Neural cell (in vitro differentiated cells): ENCODE data around the gene TRIM16. TPM values are rescaled to one million over a fixed set of nuclear protein-coding genes. Genes with fewer than 3 reads are reported as not detected.
"Not testable (repeated sequence)": the region's sequence is repeated elsewhere in the genome, so short reads cannot be mapped to it uniquely, and the experiment has no call there.

Source experiments
- H2AFZ ChIP-seq: fragments of 200-600, 300-800 bp; sonication (generic), shearing (Covaris generic); 2 replicates; pipeline ENCODE4 v1.6.0; 2014; ENCODE audit warnings: low read depth, mild to moderate bottlenecking, antibody characterized with exemption, low read length, moderate library complexity
- H3F3A ChIP-seq: fragments of 200-600 bp; shearing (Covaris generic); 2 replicates; pipeline ENCODE4 v1.6.1; 2016; ENCODE audit warnings: mild to moderate bottlenecking, moderate library complexity, mixed read lengths, antibody characterized with exemption, low read length; ENCODE audit not compliant: insufficient read depth, poor library complexity, severe bottlenecking
- H3K27ac ChIP-seq: fragments of 200-600, 300-800 bp; sonication (generic), shearing (Covaris generic); 2 replicates; pipeline ENCODE4 v1.5.1; 2014; ENCODE audit warnings: mild to moderate bottlenecking, low read length, moderate library complexity
- H3K27me3 ChIP-seq: fragments of 300-800, 200-600 bp; sonication (generic), shearing (Covaris generic); 2 replicates; pipeline ENCODE4 v1.6.0; 2014; ENCODE audit warnings: mild to moderate bottlenecking, low read depth, low read length, moderate library complexity; ENCODE audit not compliant: insufficient read depth
- H3K36me3 ChIP-seq: fragments of 300-800, 200-600 bp; sonication (generic), shearing (Covaris generic); 2 replicates; pipeline ENCODE4 v1.5.1; 2014; ENCODE audit warnings: mild to moderate bottlenecking, antibody characterized with exemption, low read length, moderate library complexity; ENCODE audit not compliant: insufficient read depth
- H3K4me2 ChIP-seq: fragments of 300-800, 200-600 bp; sonication (generic), shearing (Covaris generic); 2 replicates; pipeline ENCODE4 v1.6.0; 2014; ENCODE audit warnings: mild to moderate bottlenecking, low read length
- H3K4me3 ChIP-seq: fragments of 300-800, 200-600 bp; sonication (generic), shearing (Covaris generic); 2 replicates; pipeline ENCODE4 v1.5.1; 2014; ENCODE audit warnings: mild to moderate bottlenecking, low read length, moderate library complexity
- H3K79me2 ChIP-seq: fragments of 200-600 bp; shearing (Covaris generic); replicated peaks from 2 replicates; pipeline ENCODE4 v1.6.0; 2014; ENCODE audit warnings: mild to moderate bottlenecking, low read length, moderate library complexity; ENCODE audit not compliant: insufficient read depth
- H3K9ac ChIP-seq: fragments of 300-800, 200-600 bp; sonication (generic), shearing (Covaris generic); 2 replicates; pipeline ENCODE4 v1.6.1; 2016; ENCODE audit warnings: mild to moderate bottlenecking, low read length, mixed read lengths
- H3K9me2 ChIP-seq: fragments of 200-600 bp; shearing (Covaris generic); 2 replicates; pipeline ENCODE4 v1.6.1; 2016; ENCODE audit warnings: mild to moderate bottlenecking, low read length, mixed read lengths; ENCODE audit not compliant: insufficient read depth
- H3K9me3 ChIP-seq: fragments of 200-600, 300-800 bp; sonication (generic), shearing (Covaris generic); 2 replicates; pipeline ENCODE4 v1.6.1; 2016; ENCODE audit warnings: mild to moderate bottlenecking, mixed run types, low read length, moderate library complexity, mixed read lengths
- H4K20me1 ChIP-seq: fragments of 200-600 bp; shearing (Covaris generic); 2 replicates; pipeline ENCODE4 v1.6.1; 2016; ENCODE audit warnings: mild to moderate bottlenecking, mixed run types; ENCODE audit not compliant: insufficient read depth
- MXI1 ChIP-seq: fragments of 450-650 bp; conservative IDR thresholded peaks from 2 replicates; pipeline ENCODE4 v1.6.1; 2014; ENCODE audit warnings: antibody characterized with exemption, mild to moderate bottlenecking; ENCODE audit not compliant: poor library complexity, severe bottlenecking
- POLR2AphosphoS5 ChIP-seq: IDR thresholded peaks from 2 replicates; pipeline ENCODE4 v1.6.1; 2012
- REST ChIP-seq: IDR thresholded peaks from 2 replicates; pipeline ENCODE4 v1.6.1; 2012; ENCODE audit warnings: borderline replicate concordance
- TAF1 ChIP-seq: IDR thresholded peaks from 2 replicates; pipeline ENCODE4 v1.6.1; 2012; ENCODE audit warnings: low read depth
- polyA minus RNA-seq: library from RNA; depleted of rRNA, polyadenylated mRNA; stranded (reverse); fragments of >200 nt; gene quantifications from 2 replicates; pipeline ENCODE4 v1.2.3, GENCODE V29; 2014
- polyA plus RNA-seq: library from polyadenylated mRNA; depleted of rRNA; stranded (reverse); fragments of >200 nt; gene quantifications from 2 replicates; pipeline ENCODE4 v1.2.3, GENCODE V29; 2014
- TF ChIP-seq, protein P1 (sequence below): fragments of 450-650 bp; IDR thresholded peaks from 2 replicates; pipeline ENCODE4 v1.5.1; 2014; ENCODE audit warnings: antibody characterized with exemption, mild to moderate bottlenecking, moderate library complexity; ENCODE audit not compliant: poor library complexity, severe bottlenecking

TRIM16 gene
- 34.5 and 34.9 TPM in 2 replicates for polyA plus RNA-seq
- polyA minus RNA-seq = 41.4 and 52.7 TPM in 2 replicates

GRCh38 chr17:15683824-15684478 is at the start of gene TRIM16:
TSS of gene TRIM16 (minus strand) at chr17:15684311. CDS start at chr17:15651609, 32,702 bp downstream.
- not testable (repeated sequence) for H3F3A ChIP-seq, H3K36me3 ChIP-seq
- peak within 1 kb of the TSS; percentile 68 for H3K9ac ChIP-seq

DNA sequence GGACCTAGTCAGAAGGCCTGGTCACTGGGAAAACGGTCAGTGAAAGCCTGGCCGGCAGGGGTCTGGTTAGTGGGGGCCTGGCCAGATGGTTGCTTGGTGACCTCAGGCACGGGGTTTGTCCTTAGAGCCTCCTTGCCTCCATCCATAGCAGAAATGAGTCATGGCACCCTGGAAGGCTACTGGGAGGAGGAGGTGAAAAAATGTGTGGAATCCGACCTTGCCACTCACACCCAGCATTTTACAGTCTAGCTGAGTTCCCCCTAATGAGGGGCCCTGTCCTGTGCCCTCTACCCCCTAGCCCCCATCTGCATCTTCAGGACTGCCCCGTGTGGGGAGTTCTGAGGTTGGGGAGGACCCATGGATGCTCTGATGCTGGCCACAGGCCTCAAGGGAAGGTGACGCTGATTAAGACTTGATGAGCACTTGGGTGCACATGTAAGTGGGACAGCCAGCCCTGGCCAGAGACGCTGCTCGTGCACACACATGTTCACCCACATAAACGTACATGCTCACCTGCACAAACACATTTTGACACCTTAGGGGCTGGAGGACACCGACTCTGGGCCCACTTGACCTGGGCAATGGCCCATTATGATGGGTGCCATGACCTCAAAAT is 49.2 kb upstream of the TRIM16 start:
- H3K4me2 ChIP-seq, H3K9me2 ChIP-seq, H3K4me3 ChIP-seq, H3K9ac ChIP-seq, H3F3A ChIP-seq, H4K20me1 ChIP-seq, H3K9me3 ChIP-seq, H2AFZ ChIP-seq, H3K79me2 ChIP-seq, H3K27me3 ChIP-seq, H3K36me3 ChIP-seq, H3K27ac ChIP-seq: not testable (repeated sequence)

More at GRCh38 chr17:15683824-15684478, at the start of gene TRIM16:
- H4K20me1 ChIP-seq, H3K9me2 ChIP-seq, H3K79me2 ChIP-seq, H3K27me3 ChIP-seq, H3K9me3 ChIP-seq: not testable (repeated sequence)
- H3K27ac ChIP-seq = peak within 1 kb of the TSS; percentile 16
- TF ChIP-seq REST (peak; percentile 52), TAF1 (peak; percentile 32), MXI1 (peak; percentile 75), POLR2AphosphoS5 (peak; percentile 87)
- TF ChIP-seq, protein P1, sequence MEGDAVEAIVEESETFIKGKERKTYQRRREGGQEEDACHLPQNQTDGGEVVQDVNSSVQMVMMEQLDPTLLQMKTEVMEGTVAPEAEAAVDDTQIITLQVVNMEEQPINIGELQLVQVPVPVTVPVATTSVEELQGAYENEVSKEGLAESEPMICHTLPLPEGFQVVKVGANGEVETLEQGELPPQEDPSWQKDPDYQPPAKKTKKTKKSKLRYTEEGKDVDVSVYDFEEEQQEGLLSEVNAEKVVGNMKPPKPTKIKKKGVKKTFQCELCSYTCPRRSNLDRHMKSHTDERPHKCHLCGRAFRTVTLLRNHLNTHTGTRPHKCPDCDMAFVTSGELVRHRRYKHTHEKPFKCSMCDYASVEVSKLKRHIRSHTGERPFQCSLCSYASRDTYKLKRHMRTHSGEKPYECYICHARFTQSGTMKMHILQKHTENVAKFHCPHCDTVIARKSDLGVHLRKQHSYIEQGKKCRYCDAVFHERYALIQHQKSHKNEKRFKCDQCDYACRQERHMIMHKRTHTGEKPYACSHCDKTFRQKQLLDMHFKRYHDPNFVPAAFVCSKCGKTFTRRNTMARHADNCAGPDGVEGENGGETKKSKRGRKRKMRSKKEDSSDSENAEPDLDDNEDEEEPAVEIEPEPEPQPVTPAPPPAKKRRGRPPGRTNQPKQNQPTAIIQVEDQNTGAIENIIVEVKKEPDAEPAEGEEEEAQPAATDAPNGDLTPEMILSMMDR = peak; percentile 58
- peak within 1 kb of the TSS; percentile 67 for H3K4me3 ChIP-seq
- peak within 1 kb of the TSS; percentile 69 for H2AFZ ChIP-seq
- peak within 1 kb of the TSS; percentile 62 for H3K4me2 ChIP-seq

DNA sequence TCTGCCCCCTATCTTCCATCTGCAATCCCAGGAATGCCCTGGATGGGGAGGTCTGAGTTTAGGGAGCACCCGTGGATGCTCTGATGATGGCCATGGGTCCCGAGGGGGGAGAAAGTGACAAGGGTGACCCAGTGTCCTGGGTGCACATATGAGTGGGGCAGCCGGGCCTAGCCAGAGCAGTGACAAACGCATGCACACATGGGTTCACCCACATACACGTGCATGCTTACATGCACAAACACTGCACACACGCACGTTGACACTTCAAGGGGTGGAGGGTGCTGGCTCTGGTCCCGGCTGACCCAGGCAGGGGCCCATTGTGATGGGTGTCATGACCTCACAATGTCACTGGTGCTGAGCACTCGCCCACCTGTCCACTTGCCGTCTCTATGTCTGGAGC is 47.8 kb upstream of the TRIM16 start, which contains the start of gene TBC1D26:
Gene TBC1D26, plus strand, starts transcription at position 384 of the 400 bp plus-strand sequence. CDS start 3,066 bp downstream, outside the sequence.
- H2AFZ ChIP-seq, H3K4me2 ChIP-seq, H3F3A ChIP-seq, H3K9me3 ChIP-seq, H4K20me1 ChIP-seq, H3K9ac ChIP-seq, H3K27ac ChIP-seq, H3K9me2 ChIP-seq, H3K36me3 ChIP-seq, H3K4me3 ChIP-seq, H3K27me3 ChIP-seq, H3K79me2 ChIP-seq: not testable (repeated sequence)

- not testable (repeated sequence) for H3K79me2 ChIP-seq, H3K27me3 ChIP-seq, H3K36me3 ChIP-seq, H3K9ac ChIP-seq, H3K9me2 ChIP-seq, H3K4me2 ChIP-seq, H4K20me1 ChIP-seq, H3K4me3 ChIP-seq, H3F3A ChIP-seq, H3K9me3 ChIP-seq, H2AFZ ChIP-seq, H3K27ac ChIP-seq
Measured at GRCh38 chr17:15730535-15730934, 46.4 kb upstream of the TRIM16 start.

DNA sequence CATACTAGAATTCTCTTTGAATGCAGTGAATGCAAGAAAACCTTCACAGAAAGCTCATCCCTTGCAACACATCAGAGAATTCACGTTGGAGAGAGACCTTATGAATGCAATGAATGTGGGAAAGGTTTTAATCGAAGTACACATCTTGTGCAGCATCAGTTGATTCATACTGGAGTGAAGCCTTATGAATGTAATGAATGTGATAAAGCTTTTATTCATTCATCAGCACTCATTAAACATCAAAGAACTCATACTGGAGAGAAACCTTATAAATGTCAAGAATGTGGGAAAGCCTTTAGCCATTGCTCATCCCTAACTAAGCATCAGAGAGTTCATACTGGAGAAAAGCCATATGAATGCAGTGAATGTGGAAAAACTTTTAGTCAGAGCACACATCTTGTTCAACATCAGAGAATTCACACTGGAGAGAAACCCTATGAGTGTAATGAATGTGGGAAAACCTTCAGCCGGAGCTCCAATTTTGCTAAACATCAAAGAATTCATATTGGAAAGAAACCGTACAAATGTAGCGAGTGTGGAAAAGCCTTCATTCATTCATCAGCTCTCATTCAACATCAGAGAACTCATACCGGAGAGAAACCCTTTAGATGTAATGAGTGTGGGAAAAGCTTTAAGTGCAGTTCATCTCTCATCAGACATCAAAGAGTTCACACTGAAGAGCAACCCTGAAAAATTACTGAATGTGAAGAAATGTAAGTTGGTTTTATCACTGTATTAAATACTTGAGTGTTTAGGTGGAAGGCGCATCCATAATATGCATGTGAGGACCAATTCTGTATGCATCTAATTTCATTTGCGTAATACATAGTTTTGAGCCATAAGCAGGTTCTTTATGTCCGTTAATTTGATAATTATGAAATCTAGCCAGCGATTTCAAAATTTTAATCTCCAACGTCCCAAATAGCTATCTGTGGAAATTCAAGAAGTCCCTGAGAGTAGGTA is 32.8 kb upstream of the TRIM16 start:
- not testable (repeated sequence) for H4K20me1 ChIP-seq, H3K9ac ChIP-seq, H3K36me3 ChIP-seq, H3K27me3 ChIP-seq, H3K79me2 ChIP-seq, H3K27ac ChIP-seq, H3K9me2 ChIP-seq, H3K4me3 ChIP-seq, H3K4me2 ChIP-seq, H3F3A ChIP-seq, H2AFZ ChIP-seq, H3K9me3 ChIP-seq
